ENCODE results near the gene CPLANE1.
"Not testable (repeated sequence)": the region's sequence is repeated elsewhere in the genome, so short reads cannot be mapped to it uniquely, and the experiment has no call there.

The CPLANE1 gene

DNA sequence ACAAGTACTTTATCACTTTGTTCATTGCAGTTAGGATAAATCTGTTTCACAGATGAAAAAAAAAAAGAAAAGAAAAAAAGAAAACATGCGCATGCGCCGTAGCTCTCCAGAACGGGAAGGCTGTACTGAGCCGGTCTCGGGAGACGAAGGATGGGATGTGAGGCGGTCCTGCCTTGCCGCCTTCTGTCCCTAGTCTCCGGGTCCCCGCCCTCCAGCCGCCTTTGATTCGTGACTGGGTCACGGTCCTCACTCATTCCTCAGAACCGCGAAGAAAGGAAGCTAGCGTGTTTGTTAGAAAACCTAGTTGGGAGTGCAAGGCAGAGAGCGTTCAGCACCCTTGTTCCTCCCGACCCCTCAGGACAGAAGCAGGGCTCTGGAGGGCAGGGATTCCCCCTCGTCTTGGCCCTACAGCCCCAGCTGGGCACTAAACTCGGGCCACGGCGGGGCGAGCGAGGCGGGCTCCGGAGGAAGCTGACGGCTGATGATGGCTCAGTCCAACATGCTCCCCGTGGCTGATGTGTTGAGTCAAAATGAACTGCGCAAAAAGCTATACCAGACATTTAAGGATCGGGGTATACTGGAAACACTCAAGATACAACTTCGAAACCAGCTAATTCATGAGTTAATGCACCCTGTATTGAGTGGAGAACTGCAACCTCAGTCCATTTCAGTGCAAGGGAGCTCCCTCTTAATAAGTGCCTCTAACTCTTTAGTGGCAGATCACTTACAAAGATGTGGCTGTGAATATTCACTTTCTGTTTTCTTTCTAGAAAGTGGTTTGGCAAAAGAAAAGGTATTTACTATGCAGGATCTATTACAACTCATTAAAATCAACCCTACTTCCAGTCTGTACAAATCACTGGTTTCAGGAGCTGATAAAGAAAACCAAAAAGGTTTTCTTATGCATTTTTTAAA, 40.0 kb downstream of the CPLANE1 start:
- DNase-seq = no peak

GRCh38 chr5:37207802-37208201, 41.4 kb downstream of the CPLANE1 start:
- DNase-seq = no peak

DNA sequence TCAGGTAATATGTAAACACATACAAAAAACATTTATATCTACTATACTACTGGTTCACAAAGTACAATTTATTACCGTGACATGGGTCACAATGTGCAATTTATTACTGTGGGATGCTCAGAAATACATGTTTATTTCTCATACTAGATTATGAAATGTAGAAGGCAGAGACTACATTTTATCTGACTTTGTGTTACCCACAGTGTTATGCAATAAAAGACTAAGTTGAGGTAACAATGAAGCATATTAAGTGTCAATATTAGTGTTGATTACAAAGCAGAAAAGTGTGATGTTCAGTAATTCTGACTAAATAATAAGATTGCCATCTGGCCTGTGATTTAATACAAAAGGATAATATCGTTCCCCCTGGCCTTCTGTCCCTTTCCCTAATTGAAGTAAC, 42.4 kb downstream of the CPLANE1 start:
- no peak for DNase-seq

GRCh38 chr5:37198842-37199241, 50.3 kb downstream of the CPLANE1 start:
- DNase-seq = no peak

- DNase-seq = no peak
Measured at GRCh38 chr5:37198061-37198460, 51.1 kb downstream of the CPLANE1 start.

GRCh38 chr5:37197340-37198050, 51.7 kb downstream of the CPLANE1 start:
- DNase-seq = no peak

DNA sequence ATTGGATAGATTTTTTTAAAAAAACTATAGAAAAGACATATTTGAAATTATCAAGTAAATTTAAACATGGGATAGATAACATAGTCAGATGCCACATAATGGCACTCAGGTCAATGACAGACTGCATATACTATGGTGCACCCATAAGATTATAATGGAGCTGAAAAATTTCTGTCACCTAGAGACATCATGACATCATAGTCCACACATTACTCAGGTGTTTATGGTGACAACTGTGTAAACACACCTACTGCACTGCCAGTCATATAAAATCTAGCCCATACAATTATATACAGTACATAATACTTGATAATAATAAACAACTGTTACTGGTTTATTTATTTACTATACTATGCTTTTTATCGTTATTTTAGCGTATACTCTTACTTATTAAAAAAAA, 58.6 kb downstream of the CPLANE1 start:
- no peak for DNase-seq

- DNase-seq = no peak
Measured at GRCh38 chr5:37189355-37189754, 59.8 kb downstream of the CPLANE1 start.

DNA sequence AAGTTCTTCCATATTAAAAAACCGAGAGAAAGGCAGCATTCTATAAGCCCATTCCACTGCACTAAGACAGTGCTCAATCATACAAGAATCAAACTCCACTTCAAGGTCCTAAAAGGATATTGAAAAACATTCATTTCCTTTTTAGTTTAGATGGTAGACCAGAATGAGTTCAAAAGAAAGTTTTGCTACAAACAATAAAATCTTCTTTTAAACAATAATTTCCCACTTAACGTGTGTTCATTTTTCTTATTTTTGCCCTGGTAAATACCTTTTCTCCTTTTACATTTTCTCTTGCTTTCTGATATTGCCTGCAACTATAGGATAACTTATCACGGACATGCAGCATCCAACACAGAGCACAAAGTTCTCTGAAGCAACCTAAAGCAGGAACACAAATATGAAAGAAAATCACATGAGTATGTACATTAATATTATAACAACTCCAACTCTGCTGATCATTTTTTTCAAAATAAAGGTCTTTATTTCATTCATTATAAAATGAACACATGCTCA, 61.7 kb downstream of the CPLANE1 start:
- DNase-seq = no peak

GRCh38 chr5:37184748-37185364, 64.3 kb downstream of the CPLANE1 start:
- DNase-seq = peak in 1 of 2 experiments; percentile 11

- no peak for DNase-seq
Measured at GRCh38 chr5:37182667-37183066, 66.5 kb downstream of the CPLANE1 start.

GRCh38 chr5:37174928-37175327, 74.2 kb downstream of the CPLANE1 start:
- DNase-seq = no peak

DNA sequence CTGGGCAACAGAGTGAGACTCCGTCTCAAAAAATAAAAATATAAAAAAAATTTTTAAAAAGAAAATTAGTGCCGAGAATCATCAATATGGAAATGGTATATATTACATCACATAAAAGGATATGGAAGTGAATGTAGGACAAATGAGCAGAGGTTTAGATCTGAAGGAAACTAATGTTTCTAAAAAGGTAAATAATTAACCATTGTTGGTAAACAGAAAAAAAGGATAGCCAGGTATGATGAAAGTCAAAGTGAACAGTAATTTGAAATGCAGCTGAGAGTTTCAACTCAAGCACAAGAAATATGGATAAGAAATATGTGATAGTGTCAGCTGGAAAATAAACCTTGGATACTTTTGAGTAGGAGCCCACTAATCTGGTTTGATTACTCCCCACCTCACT, 76.2 kb downstream of the CPLANE1 start:
- no peak for DNase-seq

DNA sequence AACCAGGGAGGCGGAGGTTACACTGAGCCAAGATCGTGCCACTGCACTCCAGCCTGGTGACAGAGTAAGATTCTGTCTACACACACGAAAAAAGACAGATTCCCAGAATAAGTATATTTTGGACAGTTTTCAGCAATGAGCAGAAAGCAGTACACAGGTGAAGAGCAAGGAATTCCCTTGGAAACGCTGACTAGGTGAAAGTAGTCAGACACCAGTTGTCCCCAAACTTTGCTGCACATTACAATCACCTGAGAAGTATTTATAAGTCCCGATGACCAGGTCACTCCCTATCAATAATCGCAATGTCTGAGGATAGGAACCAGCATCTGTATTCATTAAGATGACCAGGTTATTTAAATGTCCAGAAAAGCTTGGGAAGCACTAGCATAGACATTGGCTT, 78.3 kb downstream of the CPLANE1 start:
- no peak for DNase-seq

- no peak for DNase-seq
Measured at GRCh38 chr5:37166197-37166596, 83.0 kb downstream of the CPLANE1 start.

GRCh38 chr5:37165761-37166160, 83.4 kb downstream of the CPLANE1 start:
- DNase-seq = no peak

- DNase-seq = no peak
Measured at GRCh38 chr5:37153661-37154060, 95.5 kb downstream of the CPLANE1 start.

DNA sequence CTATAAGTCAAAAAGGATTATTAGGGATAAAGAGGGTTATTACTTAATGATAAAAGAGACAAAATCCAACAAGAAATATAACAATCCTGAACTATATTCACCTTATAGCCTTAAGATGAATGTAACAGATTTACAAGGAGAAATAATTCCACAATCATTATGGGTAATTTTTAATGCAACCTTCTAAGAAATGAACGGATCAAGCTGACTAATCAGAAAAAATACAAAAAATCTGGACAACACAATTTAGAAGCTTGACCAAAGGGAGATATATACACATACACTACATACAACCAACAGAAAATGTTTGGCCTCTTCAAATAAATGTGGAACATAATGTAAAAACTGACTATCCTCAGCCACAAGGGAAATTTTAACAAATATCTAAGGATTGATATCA, 102.3 kb downstream of the CPLANE1 start:
- no peak for DNase-seq

DNA sequence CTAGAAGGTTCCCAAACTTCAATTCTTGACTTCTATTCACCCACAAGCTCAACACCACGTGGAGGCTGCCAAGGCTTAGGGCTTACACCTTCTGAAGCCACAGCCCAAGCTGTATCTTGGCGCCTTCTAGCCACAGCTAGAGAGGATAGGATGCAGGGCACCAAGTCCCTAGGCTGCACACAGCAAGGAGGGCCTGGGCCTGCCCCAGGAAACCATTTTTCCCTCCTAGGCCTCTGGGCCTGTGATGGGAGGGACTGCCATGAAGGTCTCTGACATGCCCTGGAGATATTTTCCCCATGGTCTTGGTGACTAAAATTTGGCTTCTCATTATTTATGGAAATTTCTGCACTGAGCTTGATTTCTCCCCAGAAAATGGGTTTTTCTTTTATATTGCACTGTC, 112.5 kb downstream of the CPLANE1 start:
- DNase-seq = no peak

DNA sequence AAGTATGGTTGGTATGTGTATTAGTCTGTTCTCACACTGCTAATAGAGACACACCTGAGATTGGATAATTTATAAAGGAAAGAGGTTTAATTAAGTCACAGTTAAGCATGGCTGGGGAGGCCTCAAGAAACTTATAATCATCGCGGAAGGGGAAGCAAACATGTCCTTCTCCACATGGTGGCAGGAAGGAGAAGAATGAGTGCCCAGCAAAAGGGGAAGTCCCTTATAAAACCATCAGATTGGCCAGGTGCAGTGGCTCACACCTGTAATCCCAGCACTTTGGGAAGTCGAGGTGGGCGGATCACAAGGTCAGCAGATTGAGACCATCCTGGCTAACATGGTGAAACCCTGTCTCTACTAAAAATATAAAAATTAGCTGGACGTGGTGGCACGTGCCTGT, 113.9 kb downstream of the CPLANE1 start:
- not testable (repeated sequence) for DNase-seq

DNA sequence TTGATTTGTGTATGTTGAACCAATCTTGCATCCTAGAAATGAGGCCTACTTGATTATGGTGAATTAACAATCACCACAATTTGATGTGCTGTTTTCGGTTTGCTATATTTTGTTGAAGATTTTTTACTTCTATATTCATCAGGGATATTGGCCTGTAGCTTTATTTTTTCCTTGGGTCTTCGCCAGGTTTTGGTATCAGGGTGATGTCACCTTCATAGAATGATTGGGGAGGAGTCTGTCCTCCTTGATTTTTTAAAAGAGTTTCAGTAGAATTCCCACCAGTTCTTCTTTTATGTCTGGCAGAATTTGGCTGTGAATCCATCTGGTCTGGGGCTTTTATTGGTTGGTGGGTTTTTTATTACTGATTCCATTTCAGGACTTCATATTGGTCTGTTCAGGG, 115.2 kb downstream of the CPLANE1 start:
- DNase-seq = no peak

GRCh38 chr5:37132646-37133045, 116.5 kb downstream of the CPLANE1 start:
- no peak for DNase-seq

DNA sequence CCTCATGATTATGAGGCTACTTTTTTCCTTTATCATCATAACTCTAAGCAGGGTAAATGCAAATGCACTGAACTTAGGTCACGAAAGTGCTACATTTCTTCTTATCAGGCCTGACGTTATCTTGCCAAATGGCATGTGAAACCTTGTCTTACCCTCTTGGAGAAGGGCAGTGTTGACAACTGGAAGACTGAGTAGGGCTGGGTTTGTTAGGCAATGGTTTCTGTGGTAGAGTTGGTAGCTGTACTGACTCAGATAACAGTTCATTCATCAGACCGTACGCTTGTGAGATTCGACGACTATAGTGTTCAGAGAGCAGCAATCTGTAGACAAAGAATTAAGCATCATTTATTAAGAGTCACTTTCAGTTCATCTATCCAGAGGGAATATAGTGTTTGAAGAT, 127.7 kb downstream of the CPLANE1 start:
- DNase-seq = no peak

DNA sequence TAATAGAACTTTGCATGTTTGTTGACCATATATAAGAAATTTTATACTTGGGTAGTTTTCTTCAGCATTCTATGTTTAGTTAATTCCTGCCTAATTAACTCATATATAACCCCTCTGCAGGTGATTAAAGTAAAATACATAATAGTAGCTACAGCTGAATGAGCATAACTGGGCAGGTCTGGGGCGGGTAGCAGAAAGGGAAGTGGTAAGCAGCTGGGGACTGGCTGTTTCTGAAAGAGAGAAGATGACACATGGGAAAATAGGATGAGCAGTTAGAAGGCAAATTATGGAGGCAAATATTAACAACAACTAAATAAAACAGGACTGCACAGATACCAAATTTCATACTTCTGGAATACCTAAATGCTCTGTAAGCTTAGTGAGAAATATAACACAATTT, 128.1 kb downstream of the CPLANE1 start:
- DNase-seq = no peak

Data from NCI-H526 (cell line).